Erythroblast (primary cell): ENCODE results near the gene MGAT5.

Experiments used
- DNase-seq, 2 experiments: peaks; one replicate each; lab custom pipeline; 2025; lab: John Stamatoyannopoulos, UW
- GATA1 ChIP-seq: IDR thresholded peaks from 2 replicates; pipeline ENCODE4 v1.6.1; 2011; ENCODE audit warnings: low read depth, mild to moderate bottlenecking, control low read depth, low read length, moderate library complexity
- POLR2A ChIP-seq: IDR thresholded peaks from 2 replicates; pipeline ENCODE4 v1.6.1; 2011; ENCODE audit warnings: mild to moderate bottlenecking, low read length

Gene MGAT5

GRCh38 chr2:134362152-134362668 is 108.3 kb downstream of the MGAT5 start:
- no peak for DNase-seq
- no peak for TF ChIP-seq POLR2A
- TF ChIP-seq GATA1: no peak

GRCh38 chr2:134362740-134363139 is 108.9 kb downstream of the MGAT5 start:
- TF ChIP-seq POLR2A: no peak
- no peak for TF ChIP-seq GATA1

GRCh38 chr2:134365356-134365755 is 111.5 kb downstream of the MGAT5 start:
- peak in 1 of 2 experiments; percentile 13 for DNase-seq
- TF ChIP-seq GATA1 (no peak), POLR2A (no peak)

More at GRCh38 chr2:134362740-134363139, 108.9 kb downstream of the MGAT5 start:
- DNase-seq: no peak

DNA sequence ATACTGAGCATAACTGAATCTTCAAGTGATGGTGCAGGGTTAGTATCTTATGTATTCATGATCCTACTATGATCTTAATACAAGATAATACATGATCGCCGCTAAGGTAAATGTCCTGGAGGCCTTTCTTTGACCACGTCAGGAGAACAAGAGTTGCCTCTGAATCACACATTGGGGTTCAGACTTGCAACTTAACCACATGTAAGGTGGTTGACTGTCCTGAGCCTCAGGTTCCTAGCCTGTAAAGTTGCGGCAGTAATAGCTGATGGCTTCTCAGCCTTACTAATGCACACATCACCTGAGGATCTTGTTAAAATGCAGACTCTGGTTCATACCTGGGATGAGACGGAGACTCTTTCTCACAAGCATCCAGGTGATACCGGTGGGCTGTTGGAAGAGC is 112.5 kb downstream of the MGAT5 start:
- DNase-seq: no peak
- no peak for TF ChIP-seq POLR2A
- TF ChIP-seq GATA1: no peak

GRCh38 chr2:134367213-134367612 is 113.3 kb downstream of the MGAT5 start:
- DNase-seq: no peak
- TF ChIP-seq GATA1 (no peak), POLR2A (no peak)

DNA sequence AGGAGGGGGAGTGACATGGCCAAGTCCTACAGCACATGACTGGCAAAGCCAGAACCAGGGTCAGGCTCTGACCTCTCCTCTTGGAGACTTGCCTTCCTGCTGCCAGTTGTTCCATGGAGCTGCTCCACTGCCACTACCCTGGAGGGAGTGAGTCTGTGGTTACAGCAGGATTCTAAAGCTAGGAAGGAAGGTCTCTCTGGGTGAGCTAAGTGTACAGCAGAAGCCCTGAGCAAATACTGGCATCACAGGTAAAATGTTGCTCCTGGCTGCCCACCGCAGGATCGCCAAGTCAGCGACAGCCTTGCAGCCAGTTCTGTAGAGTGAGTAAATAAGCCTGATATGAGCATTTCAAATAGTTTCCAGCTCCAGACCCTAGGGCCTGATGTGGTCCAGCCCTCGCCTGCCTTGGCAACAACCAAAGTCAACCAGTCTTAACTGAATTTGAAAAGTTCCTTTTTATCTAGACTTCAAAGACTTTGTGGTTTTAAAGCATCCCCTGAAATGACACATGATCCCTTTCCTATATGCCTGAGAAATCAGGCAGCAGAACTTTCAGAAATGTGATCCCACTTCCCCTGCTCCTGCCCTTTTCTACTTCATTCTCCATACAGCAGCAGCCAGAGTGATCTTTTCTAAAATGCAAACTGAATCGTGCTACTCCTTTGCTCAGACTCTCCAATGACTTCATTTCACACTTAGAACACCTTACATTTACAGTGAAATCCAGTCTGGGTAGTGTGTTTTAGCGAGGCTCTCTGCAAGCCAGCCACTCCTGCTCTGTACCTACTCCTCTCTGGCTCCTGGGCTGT is 114.3 kb downstream of the MGAT5 start:
- DNase-seq: no peak
- TF ChIP-seq GATA1 (no peak), POLR2A (no peak)

DNA sequence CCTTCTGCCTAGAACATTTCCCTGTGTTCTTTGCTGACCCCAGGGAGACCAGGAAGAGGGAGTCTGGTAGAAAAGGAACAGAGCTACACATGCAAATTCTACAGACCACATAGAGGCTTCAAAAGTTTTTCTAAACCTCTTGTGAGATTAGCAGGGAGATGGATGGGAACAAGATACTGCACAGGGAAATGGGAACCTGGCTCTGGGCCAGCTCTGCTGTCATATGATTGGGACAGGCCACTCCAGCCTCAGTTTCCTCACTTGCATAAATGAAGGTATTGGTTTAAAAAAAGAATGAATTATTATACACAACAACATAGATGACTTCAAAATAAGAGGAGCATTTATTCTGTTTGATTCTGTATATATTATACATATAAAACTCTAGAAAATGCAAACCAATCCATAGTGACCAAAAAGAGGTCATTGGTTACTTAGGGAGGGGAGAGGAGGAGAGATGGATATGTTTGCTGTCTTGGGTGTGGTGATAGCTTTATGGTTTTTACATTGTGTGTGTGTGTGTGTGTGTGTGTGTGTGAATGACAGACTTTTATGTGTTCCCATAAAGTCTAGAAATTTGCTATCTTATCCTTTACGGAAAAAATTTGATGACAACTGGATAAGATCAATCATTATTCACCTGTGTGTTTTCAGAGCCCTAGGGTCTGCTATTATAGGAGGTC is 115.5 kb downstream of the MGAT5 start:
- no peak for TF ChIP-seq GATA1
- TF ChIP-seq POLR2A: no peak
- DNase-seq: no peak

GRCh38 chr2:134370655-134371445 is 117.0 kb downstream of the MGAT5 start:
- TF ChIP-seq POLR2A: no peak
- no peak for TF ChIP-seq GATA1
- no peak for DNase-seq

- DNase-seq: no peak
- TF ChIP-seq POLR2A (no peak), GATA1 (no peak)
Measured at GRCh38 chr2:134372141-134372540, 118.3 kb downstream of the MGAT5 start.

GRCh38 chr2:134372611-134373131 is 118.8 kb downstream of the MGAT5 start:
- DNase-seq: no peak
- TF ChIP-seq GATA1 (no peak), POLR2A (no peak)

GRCh38 chr2:134375935-134376334 is 122.1 kb downstream of the MGAT5 start:
- peak in 1 of 2 experiments; percentile 1 for DNase-seq
- TF ChIP-seq GATA1: no peak
- TF ChIP-seq POLR2A: no peak

GRCh38 chr2:134377730-134378129 is 123.9 kb downstream of the MGAT5 start:
- no peak for DNase-seq
- TF ChIP-seq POLR2A (no peak), GATA1 (no peak)

DNA sequence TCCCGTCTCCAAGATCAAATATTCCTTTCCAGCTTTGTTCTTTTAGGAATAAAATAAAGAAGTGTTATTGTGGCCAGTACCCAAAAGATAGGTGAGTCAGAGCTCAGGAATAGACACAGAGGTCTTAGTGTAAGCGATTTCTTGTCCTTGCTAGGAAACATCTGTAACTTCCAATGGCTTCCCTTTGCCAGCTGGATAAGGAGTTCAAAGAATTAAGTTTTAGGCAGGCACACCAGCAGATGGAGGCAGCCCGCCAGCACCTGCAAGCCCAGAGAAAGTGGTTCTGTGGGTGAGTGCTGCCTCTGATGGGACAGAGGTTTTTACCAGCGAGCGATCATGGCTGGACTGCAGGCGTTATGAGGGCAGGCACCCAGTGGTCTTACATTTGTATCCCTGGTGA is 125.4 kb downstream of the MGAT5 start:
- TF ChIP-seq GATA1 (no peak), POLR2A (no peak)
- no peak for DNase-seq
